ENCODE results near the gene MANEAL. TPM values are rescaled to one million over a fixed set of nuclear protein-coding genes. Genes with fewer than 3 reads are reported as not detected.

MANEAL gene
- total RNA-seq, 1 donor from 2014 or later: 0.26 TPM

- no peak for DNase-seq (ENCODE audit: low read depth)
- no peak for FAIRE-seq
- Histone ChIP-seq H3K4me3 (ENCODE audit: low read depth, low read length) (no peak overlapping the region), H3K27me3 (ENCODE audit: control insufficient read depth, insufficient read depth, low read length) (peaks cover 32% of the 10 kb centered on the region), H3K36me3 (ENCODE audit: control insufficient read depth, insufficient read depth, low read length) (no peaks in the 10 kb centered on the region)
- TF ChIP-seq CTCF (IDR thresholded peaks at IDR 0.05; ENCODE audit: insufficient read depth, low read length, severe bottlenecking): no peak
Measured at GRCh38 chr1:37762516-37762915, 31.1 kb upstream of the MANEAL start.

GRCh38 chr1:37763791-37764413, 29.7 kb upstream of the MANEAL start:
- Histone ChIP-seq H3K27me3 (ENCODE audit: control insufficient read depth, insufficient read depth, low read length) (peaks cover 31% of the 10 kb centered on the region), H3K36me3 (ENCODE audit: control insufficient read depth, insufficient read depth, low read length) (no peaks in the 10 kb centered on the region), H3K4me3 (ENCODE audit: low read depth, low read length) (no peak overlapping the region)
- FAIRE-seq: no peak
- DNase-seq (ENCODE audit: low read depth): no peak
- TF ChIP-seq CTCF (IDR thresholded peaks at IDR 0.05; ENCODE audit: insufficient read depth, low read length, severe bottlenecking): no peak

DNA sequence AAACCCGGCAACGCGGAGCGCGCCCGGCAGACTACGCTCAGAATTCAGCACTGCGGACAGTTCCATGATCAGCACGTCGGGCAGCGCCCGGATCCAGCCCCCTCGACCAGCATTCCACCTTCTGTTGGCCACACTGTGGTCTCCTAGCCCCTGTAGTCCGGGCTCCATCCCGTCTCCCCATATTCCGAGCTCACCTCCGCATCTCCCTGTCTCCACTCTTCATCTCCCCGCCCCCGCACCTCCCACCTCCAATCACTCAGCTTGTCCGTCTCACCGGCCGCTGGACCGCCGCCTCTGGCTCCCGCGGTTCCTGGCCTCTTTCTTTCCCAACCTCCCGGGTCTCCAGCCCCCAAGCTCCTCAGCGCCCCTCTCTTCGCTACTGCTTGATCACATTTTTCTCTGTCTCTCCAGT, 29.2 kb upstream of the MANEAL start:
- peaks cover 31% of the 10 kb centered on the region for H3K27me3 ChIP-seq (ENCODE audit: control insufficient read depth, insufficient read depth, low read length)
- no peak for DNase-seq (ENCODE audit: low read depth)

GRCh38 chr1:37764888-37765441, 28.7 kb upstream of the MANEAL start, which contains the start of gene EPHA10:
TSS of gene EPHA10 (minus strand) at chr1:37765120. CDS start at chr1:37765066, 54 bp downstream.
- FAIRE-seq: no peak
- H3K4me3 ChIP-seq (ENCODE audit: low read depth, low read length): no peak within 1 kb of the TSS
- no peak for TF ChIP-seq CTCF (IDR thresholded peaks at IDR 0.05; ENCODE audit: insufficient read depth, low read length, severe bottlenecking)
- DNase-seq (ENCODE audit: low read depth): no peak
- no peaks in the 10 kb centered on the region for H3K36me3 ChIP-seq (ENCODE audit: control insufficient read depth, insufficient read depth, low read length)
- H3K27me3 ChIP-seq (ENCODE audit: control insufficient read depth, insufficient read depth, low read length): peaks cover 31% of the 10 kb centered on the region

More for the DNA sequence above, 29.2 kb upstream of the MANEAL start:
- TF ChIP-seq CTCF (IDR thresholded peaks at IDR 0.05; ENCODE audit: insufficient read depth, low read length, severe bottlenecking): no peak
- no peaks in the 10 kb centered on the region for H3K36me3 ChIP-seq (ENCODE audit: control insufficient read depth, insufficient read depth, low read length)
- FAIRE-seq: no peak
- no peak overlapping the region for H3K4me3 ChIP-seq (ENCODE audit: low read depth, low read length)

DNA sequence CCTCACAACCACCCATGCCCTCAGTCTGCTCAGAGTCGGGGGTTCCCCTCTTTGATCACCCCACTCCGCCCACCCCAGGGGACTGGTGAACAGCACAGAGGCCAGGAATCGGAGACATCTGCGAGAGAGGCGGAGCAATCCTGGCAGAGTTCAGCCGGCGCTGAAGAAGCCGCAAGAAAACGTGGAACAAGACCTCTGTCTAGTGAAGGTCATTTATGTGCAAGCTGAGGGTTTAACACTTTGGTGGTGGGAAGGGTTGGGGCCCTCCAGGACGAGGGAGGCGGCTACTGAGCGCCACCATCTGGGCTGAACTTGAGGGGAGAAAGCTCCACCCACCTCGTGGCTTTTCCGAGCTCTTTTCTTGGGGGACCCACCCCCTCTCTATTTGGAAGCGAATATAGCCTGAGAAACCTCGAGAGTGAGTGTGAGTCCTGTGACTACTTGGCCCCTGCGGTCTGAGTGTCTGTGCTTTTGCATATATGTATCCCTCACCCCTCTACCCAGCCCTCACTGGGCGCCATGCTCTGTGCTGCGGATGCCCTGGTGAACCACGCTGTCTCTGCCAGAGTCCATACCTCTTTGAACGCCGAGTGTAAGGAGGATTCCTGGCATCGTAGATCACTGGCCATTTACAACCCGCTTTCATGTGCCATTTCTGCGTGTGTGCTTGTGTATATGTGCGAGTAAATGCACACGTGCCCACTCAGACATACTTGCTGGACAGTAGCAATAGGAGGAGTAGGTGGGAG, 27.6 kb upstream of the MANEAL start:
- no peaks in the 10 kb centered on the region for H3K36me3 ChIP-seq (ENCODE audit: control insufficient read depth, insufficient read depth, low read length)
- no peak for DNase-seq (ENCODE audit: low read depth)
- FAIRE-seq: no peak
- H3K4me3 ChIP-seq (ENCODE audit: low read depth, low read length): no peak overlapping the region
- peaks cover 27% of the 10 kb centered on the region for H3K27me3 ChIP-seq (ENCODE audit: control insufficient read depth, insufficient read depth, low read length)
- no peak for TF ChIP-seq CTCF (IDR thresholded peaks at IDR 0.05; ENCODE audit: insufficient read depth, low read length, severe bottlenecking)
